Measurements from ENCODE around the gene NHS. TPM values are rescaled to one million over a fixed set of nuclear protein-coding genes. Genes with fewer than 3 reads are reported as not detected.
"Not testable (repeated sequence)": the region's sequence is repeated elsewhere in the genome, so short reads cannot be mapped to it uniquely, and the experiment has no call there.

The NHS gene
- total RNA-seq, 4 donors from 2014 or later, result 2.4 to 5.4 (median 4.0) TPM

- no peak for TF ChIP-seq CTCF (IDR thresholded peaks at IDR 0.05)
- no peak for TF ChIP-seq POLR2A (IDR thresholded peaks at IDR 0.05)
- 9 to 32% methylated on average over 1 of the region's 1 CpG for WGBS, 2 donors
- DNase-seq (ENCODE audit: low spot score in 2 of 2), result peak in 1 of 2 donors; percentile 17
- intact Hi-C loops (cut with DNase I; ENCODE audit: low total_unique reads), result no loop called here
- no peak overlapping the region for H3K4me3 ChIP-seq (ENCODE audit: low read depth, poor library complexity, severe bottlenecking)
These were observed 121.4 kb downstream of the NHS start for GRCh38 chrX:17496407-17496806.

GRCh38 chrX:17497193-17497592, 122.2 kb downstream of the NHS start:
- TF ChIP-seq POLR2A (IDR thresholded peaks at IDR 0.05) (no peak), CTCF (IDR thresholded peaks at IDR 0.05) (no peak)
- WGBS, 2 donors, result 29 to 53% methylated on average over 2 of the region's 2 CpGs
- DNase-seq (ENCODE audit: low spot score in 2 of 2), result no peak
- intact Hi-C loops (cut with DNase I; ENCODE audit: low total_unique reads), result no loop called here
- H3K4me3 ChIP-seq (ENCODE audit: low read depth, poor library complexity, severe bottlenecking), result no peak overlapping the region

- no peak overlapping the region for H3K4me3 ChIP-seq (ENCODE audit: low read depth, poor library complexity, severe bottlenecking)
- DNase-seq (ENCODE audit: low spot score in 2 of 2), result no peak
- intact Hi-C loops (cut with DNase I; ENCODE audit: low total_unique reads), result no loop called here
- 91 to 93% methylated on average over 5 of the region's 5 CpGs for WGBS, 2 donors
- TF ChIP-seq POLR2A (IDR thresholded peaks at IDR 0.05), result no peak
- TF ChIP-seq CTCF (IDR thresholded peaks at IDR 0.05), result no peak
These were observed 124.5 kb downstream of the NHS start for GRCh38 chrX:17499512-17499911.

GRCh38 chrX:17500145-17500579, 125.2 kb downstream of the NHS start:
- intact Hi-C loops (cut with DNase I; ENCODE audit: low total_unique reads), result no loop called here
- no peak overlapping the region for H3K4me3 ChIP-seq (ENCODE audit: low read depth, poor library complexity, severe bottlenecking)
- TF ChIP-seq CTCF (IDR thresholded peaks at IDR 0.05) (no peak), POLR2A (IDR thresholded peaks at IDR 0.05) (no peak)
- 12 to 53% methylated on average over 2 of the region's 2 CpGs for WGBS, 2 donors
- no peak for DNase-seq (ENCODE audit: low spot score in 2 of 2)

- DNase-seq (ENCODE audit: low spot score in 2 of 2), result no peak
- 58 to 66% methylated on average over 6 of the region's 6 CpGs for WGBS, 2 donors
- TF ChIP-seq POLR2A (IDR thresholded peaks at IDR 0.05), result no peak
- no peak for TF ChIP-seq CTCF (IDR thresholded peaks at IDR 0.05)
- intact Hi-C loops (cut with DNase I; ENCODE audit: low total_unique reads), result no loop called here
- H3K4me3 ChIP-seq (ENCODE audit: low read depth, poor library complexity, severe bottlenecking), result no peak overlapping the region
These were observed 126.7 kb downstream of the NHS start for GRCh38 chrX:17501746-17502145.

GRCh38 chrX:17506352-17506751, 131.4 kb downstream of the NHS start:
- intact Hi-C loops (cut with DNase I; ENCODE audit: low total_unique reads); H3K4me3 ChIP-seq (ENCODE audit: low read depth, poor library complexity, severe bottlenecking); DNase-seq (ENCODE audit: low spot score in 2 of 2): not testable (repeated sequence)
- 91 to 94% methylated on average over 3 of the region's 3 CpGs for WGBS, 2 donors
